Cortex of kidney (tissue), 1 donor: ENCODE results near the gene DHRS2.

ENCODE experiments used
- DNase-seq: peaks from one replicate; lab custom pipeline; 2025; lab: John Stamatoyannopoulos, UW

Gene DHRS2

GRCh38 chr14:23612802-23613201 is 23.4 kb upstream of the DHRS2 start:
- DNase-seq = no peak

- DNase-seq = no peak
These were observed 22.7 kb upstream of the DHRS2 start for GRCh38 chr14:23613242-23614070.

DNA sequence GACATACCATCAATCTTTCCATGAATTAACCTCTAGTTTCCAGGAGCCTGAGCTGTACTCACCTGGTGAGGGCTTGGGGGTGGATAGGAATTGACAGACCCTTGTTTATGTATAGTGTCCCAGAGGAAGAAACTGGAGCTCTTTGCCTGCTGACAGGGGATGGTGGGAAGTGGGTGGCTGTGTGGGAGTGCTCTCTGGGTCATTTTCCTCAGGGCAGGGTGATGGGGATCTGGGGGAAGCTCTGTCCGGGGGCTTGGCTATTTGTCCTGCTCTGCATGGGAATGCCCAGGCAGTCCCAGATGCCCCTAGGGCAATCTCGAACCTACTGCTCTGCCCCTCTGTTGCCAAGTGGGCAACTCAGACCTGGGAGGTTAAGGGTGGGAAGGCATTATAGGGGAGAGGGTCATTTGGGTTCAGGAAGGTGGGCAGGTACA is 21.8 kb upstream of the DHRS2 start:
- DNase-seq = no peak

GRCh38 chr14:23615856-23616255 is 20.3 kb upstream of the DHRS2 start:
- no peak for DNase-seq

GRCh38 chr14:23617539-23617938 is 18.6 kb upstream of the DHRS2 start:
- DNase-seq = no peak

DNA sequence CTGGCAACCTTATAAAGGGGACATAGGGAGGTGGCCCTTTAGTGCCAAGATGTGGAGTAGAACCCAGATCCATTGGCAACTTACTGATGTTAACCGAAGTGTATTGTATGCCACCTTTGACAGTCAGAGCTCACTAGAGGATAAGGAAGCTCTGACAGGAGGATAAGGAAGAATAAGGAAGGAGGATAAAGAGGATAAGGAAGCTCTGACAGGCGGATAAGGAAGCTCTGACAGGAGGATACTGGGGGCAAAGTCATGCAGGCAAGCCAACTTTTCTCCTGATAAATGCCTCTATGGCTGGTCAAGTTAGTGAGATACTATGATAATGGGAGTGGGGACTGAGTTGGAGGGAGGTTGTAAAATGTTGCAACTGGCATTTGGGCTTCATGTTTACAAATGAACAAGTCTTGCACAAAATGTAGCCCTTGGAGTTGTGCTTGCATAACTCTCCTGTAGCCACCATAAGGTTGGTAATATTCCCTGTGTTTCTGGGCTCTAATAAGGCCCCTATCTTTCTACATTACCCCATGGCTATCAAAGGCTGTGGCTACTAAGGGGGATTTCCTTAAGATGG is 17.7 kb upstream of the DHRS2 start:
- no peak for DNase-seq

GRCh38 chr14:23620177-23620702 is 15.9 kb upstream of the DHRS2 start:
- DNase-seq = no peak

- no peak for DNase-seq
These were observed 14.8 kb upstream of the DHRS2 start for GRCh38 chr14:23621204-23621931.

DNA sequence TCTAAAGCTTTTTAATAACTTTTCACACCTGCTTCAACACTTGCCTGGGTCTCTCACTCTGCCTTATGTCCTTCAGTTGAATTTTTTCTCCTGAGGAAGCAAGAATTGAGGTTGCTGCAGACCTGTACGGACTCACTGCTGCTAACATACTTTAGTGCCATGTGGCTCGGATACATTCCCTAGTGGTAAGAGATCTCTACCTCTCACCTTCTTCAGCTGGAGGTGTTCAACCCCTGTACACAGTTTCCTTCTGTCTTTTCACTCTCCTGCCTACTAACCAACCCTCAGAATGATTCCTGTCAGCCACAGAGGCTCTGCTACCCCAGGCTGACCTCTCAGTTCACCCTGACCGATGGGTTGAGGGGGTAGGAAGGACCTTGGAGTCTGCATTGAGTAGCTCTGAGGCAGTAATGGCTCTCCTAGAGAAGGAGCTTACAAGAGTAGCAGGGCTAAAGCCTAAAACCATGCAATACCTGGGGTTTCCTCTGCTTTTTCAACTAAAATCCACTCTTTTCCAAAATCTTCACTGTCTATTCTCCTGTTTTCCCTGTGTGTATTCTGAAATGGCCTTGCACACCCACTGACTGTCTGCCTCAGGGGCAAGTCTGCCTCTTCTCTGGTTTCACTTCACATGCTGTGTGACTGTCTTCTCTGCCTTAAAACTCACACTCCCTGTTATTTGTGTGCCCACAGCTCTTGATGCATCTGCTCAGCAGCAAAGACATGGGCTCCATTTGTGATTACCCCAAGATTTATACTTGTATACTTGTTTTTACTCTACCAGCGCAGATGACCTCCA is 14.0 kb upstream of the DHRS2 start:
- DNase-seq = no peak

DNA sequence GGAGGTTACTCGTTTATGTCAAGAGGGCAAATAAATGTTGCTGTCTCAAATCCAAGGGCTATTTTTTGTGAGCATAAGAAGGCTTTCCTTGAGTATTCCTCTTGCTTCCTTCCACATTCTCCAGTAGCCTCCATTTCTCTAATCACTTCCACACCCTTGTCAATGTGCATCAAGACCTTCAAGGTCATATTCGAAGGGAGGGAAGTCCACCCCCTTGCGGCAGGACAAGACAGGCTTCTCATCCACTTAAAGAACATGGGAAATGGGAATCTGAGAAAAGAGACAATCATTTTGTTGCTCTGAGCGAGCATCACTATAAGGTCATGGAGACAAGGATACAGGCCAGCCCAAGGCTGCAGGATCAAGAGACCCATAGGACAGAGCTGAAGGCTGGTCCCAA is 13.2 kb upstream of the DHRS2 start:
- no peak for DNase-seq

DNA sequence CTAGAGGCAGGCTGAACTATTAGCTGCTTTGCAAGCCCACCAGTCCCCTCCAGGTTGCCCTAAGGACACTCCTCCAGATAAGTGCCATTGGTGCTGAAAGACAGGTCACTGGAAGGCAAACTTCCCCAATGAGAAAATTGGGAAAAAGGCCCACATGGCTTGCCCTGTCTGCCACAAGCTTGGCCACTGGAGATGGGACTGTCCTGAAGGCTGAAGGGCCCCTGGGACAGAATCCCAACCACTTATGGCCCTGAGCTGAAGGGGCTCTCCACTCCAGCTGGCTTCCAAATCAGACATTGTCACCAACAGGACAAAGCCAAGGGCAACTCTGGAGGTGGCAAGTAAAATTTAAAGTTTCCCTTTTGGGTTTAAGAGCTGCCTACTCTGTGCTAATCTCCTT is 12.2 kb upstream of the DHRS2 start:
- DNase-seq = no peak

DNA sequence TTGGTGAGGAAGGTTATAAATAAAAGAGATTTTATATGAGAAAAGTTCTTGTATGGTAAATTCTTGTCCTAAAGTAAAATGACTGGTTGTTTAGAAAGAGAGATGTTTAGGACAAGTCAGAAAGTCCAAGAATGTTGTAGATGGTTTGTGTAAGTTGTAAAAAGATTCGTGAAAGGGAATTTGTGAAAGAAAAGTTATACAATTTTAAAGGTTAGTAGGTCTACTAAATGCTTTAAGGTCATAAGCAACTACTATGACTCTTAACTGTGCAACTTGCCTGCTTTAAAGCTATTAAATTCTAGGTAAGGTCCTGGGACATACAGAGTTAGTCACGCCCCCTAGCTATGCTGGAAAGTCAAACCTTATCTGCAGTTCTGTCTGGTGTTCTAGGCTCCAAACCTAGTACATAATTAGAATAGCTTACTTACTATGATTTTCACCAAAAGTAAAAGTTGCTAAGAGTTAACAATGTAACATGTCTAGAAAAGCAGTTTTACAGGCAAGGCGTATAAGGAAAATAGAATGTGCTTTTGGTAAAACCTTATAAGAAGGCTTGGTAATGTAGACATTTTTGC is 11.2 kb upstream of the DHRS2 start:
- DNase-seq = no peak

- no peak for DNase-seq
These were observed 9.2 kb upstream of the DHRS2 start for GRCh38 chr14:23626946-23627345.

- DNase-seq = no peak
These were observed 8.2 kb upstream of the DHRS2 start for GRCh38 chr14:23627961-23628360.

- DNase-seq = no peak
These were observed 7.0 kb upstream of the DHRS2 start for GRCh38 chr14:23629204-23629603.

GRCh38 chr14:23629832-23630396 is 6.2 kb upstream of the DHRS2 start:
- DNase-seq = no peak

GRCh38 chr14:23630687-23631086 is 5.5 kb upstream of the DHRS2 start:
- no peak for DNase-seq

GRCh38 chr14:23631234-23631633 is 4.9 kb upstream of the DHRS2 start:
- DNase-seq = no peak

GRCh38 chr14:23631702-23632460 is 4.3 kb upstream of the DHRS2 start:
- no peak for DNase-seq

- no peak for DNase-seq
These were observed 3.6 kb upstream of the DHRS2 start for GRCh38 chr14:23632461-23633159.
